ENCODE measurements around the gene FKBP1A.
"Not testable (repeated sequence)": the region's sequence is repeated elsewhere in the genome, so short reads cannot be mapped to it uniquely, and the experiment has no call there.

FKBP1A gene

DNA sequence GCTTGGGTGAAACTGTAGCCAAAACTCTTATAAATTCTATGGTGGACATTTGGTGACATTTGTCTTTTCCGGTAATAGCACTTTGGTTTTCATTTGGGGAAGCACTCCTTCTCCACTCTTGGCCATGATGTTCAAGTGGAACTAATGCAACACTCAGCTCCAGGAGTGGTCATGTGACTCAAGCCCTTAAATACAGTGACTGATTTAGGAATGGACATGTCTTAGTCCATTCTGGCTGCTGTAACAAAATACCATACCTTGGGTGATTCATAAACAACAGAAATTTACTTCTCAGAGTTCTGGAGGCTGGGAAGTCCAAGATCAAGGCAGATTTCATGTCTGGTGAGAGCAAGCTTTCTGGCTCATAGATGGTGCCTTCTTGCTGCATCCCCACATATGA, 10.8 kb upstream of the FKBP1A start:
- Histone ChIP-seq H3K9me3 (ENCODE audit: insufficient read depth, low read length, severe bottlenecking) (peaks cover 5% of the 10 kb centered on the region), H4K20me1 (ENCODE audit: insufficient read depth, low read length) (no peaks in the 10 kb centered on the region), H3K36me3 (ENCODE audit: insufficient read depth, low read length) (no peaks in the 10 kb centered on the region), H3K4me2 (ENCODE audit: insufficient read depth, low read length) (no peak overlapping the region), H3K27me3 (ENCODE audit: insufficient read depth, low read length, poor library complexity) (no peaks in the 10 kb centered on the region), H3K9ac (ENCODE audit: low read depth, low read length) (no peak overlapping the region), H3K79me2 (ENCODE audit: insufficient read depth, low read length) (no peaks in the 10 kb centered on the region), H3K4me3 (ENCODE audit: low read depth in 1 of 2, low read length in 2 of 2) (no peak overlapping the region), H3K4me1 (ENCODE audit: insufficient read depth, low read length) (peaks cover 9% of the 10 kb centered on the region), H2AFZ (ENCODE audit: low read depth, low read length) (no peak overlapping the region), H3K27ac (ENCODE audit: low read length) (no peak overlapping the region)
- TF ChIP-seq EZH2 (IDR thresholded peaks at IDR 0.05; ENCODE audit: borderline replicate concordance, low read depth, low read length, severe bottlenecking) (no peak), CTCF (IDR thresholded peaks at IDR 0.05; ENCODE audit: borderline replicate concordance, extremely low read depth, low read length, poor library complexity, severe bottlenecking) (no peak)
- ATAC-seq (ENCODE audit: insufficient read depth, low read depth) = no peak
- DNase-seq = no peak

GRCh38 chr20:1402149-1402548, 9.3 kb upstream of the FKBP1A start:
- Histone ChIP-seq H2AFZ (ENCODE audit: low read depth, low read length) (no peak overlapping the region), H3K9ac (ENCODE audit: low read depth, low read length) (no peak overlapping the region), H3K4me3 (ENCODE audit: low read depth in 1 of 2, low read length in 2 of 2) (no peak overlapping the region), H3K4me2 (ENCODE audit: insufficient read depth, low read length) (no peak overlapping the region), H3K27me3 (ENCODE audit: insufficient read depth, low read length, poor library complexity) (no peaks in the 10 kb centered on the region), H3K79me2 (ENCODE audit: insufficient read depth, low read length) (no peaks in the 10 kb centered on the region), H3K27ac (ENCODE audit: low read length) (no peak overlapping the region), H3K36me3 (ENCODE audit: insufficient read depth, low read length) (no peaks in the 10 kb centered on the region), H3K4me1 (ENCODE audit: insufficient read depth, low read length) (peaks cover 22% of the 10 kb centered on the region), H4K20me1 (ENCODE audit: insufficient read depth, low read length) (no peaks in the 10 kb centered on the region), H3K9me3 (ENCODE audit: insufficient read depth, low read length, severe bottlenecking) (no peaks in the 10 kb centered on the region)
- TF ChIP-seq CTCF (IDR thresholded peaks at IDR 0.05; ENCODE audit: borderline replicate concordance, extremely low read depth, low read length, poor library complexity, severe bottlenecking) = no peak
- no peak for TF ChIP-seq EZH2 (IDR thresholded peaks at IDR 0.05; ENCODE audit: borderline replicate concordance, low read depth, low read length, severe bottlenecking)
- ATAC-seq (ENCODE audit: insufficient read depth, low read depth) (peak; percentile 86), DNase-seq (peak; percentile 70)

GRCh38 chr20:1401451-1401907, 8.6 kb upstream of the FKBP1A start:
- DNase-seq (no peak), ATAC-seq (ENCODE audit: insufficient read depth, low read depth) (no peak)
- Histone ChIP-seq H3K4me1 (ENCODE audit: insufficient read depth, low read length) (peaks cover 28% of the 10 kb centered on the region), H3K9ac (ENCODE audit: low read depth, low read length) (no peak overlapping the region), H2AFZ (ENCODE audit: low read depth, low read length) (no peak overlapping the region), H3K4me2 (ENCODE audit: insufficient read depth, low read length) (no peak overlapping the region), H3K36me3 (ENCODE audit: insufficient read depth, low read length) (no peaks in the 10 kb centered on the region), H3K9me3 (ENCODE audit: insufficient read depth, low read length, severe bottlenecking) (no peaks in the 10 kb centered on the region), H3K27me3 (ENCODE audit: insufficient read depth, low read length, poor library complexity) (no peaks in the 10 kb centered on the region), H3K4me3 (ENCODE audit: low read depth in 1 of 2, low read length in 2 of 2) (no peak overlapping the region), H4K20me1 (ENCODE audit: insufficient read depth, low read length) (no peaks in the 10 kb centered on the region), H3K27ac (ENCODE audit: low read length) (no peak overlapping the region), H3K79me2 (ENCODE audit: insufficient read depth, low read length) (no peaks in the 10 kb centered on the region)
- no peak for TF ChIP-seq EZH2 (IDR thresholded peaks at IDR 0.05; ENCODE audit: borderline replicate concordance, low read depth, low read length, severe bottlenecking)
- no peak for TF ChIP-seq CTCF (IDR thresholded peaks at IDR 0.05; ENCODE audit: borderline replicate concordance, extremely low read depth, low read length, poor library complexity, severe bottlenecking)

- H2AFZ ChIP-seq (ENCODE audit: low read depth, low read length); H3K9ac ChIP-seq (ENCODE audit: low read depth, low read length); H3K27ac ChIP-seq (ENCODE audit: low read length); H3K27me3 ChIP-seq (ENCODE audit: insufficient read depth, low read length, poor library complexity); H3K9me3 ChIP-seq (ENCODE audit: insufficient read depth, low read length, severe bottlenecking); H3K36me3 ChIP-seq (ENCODE audit: insufficient read depth, low read length); H3K4me3 ChIP-seq (ENCODE audit: low read depth in 1 of 2, low read length in 2 of 2); DNase-seq; ATAC-seq (ENCODE audit: insufficient read depth, low read depth); H3K79me2 ChIP-seq (ENCODE audit: insufficient read depth, low read length); H3K4me2 ChIP-seq (ENCODE audit: insufficient read depth, low read length); H4K20me1 ChIP-seq (ENCODE audit: insufficient read depth, low read length): not testable (repeated sequence)
- H3K4me1 ChIP-seq (ENCODE audit: insufficient read depth, low read length) = peaks cover 39% of the 10 kb centered on the region
These were observed 7.0 kb upstream of the FKBP1A start for GRCh38 chr20:1399678-1400366.

Measured in DND-41 (cell line).